Breast epithelium (tissue), 3 donors: ENCODE data around the gene DNAJC21.

Experiments used
- CTCF ChIP-seq, 3 donors: fragments of 450-650 bp; IDR thresholded peaks; one replicate each; pipeline ENCODE4 v1.5.1; 2016 to 2017; ENCODE audit warnings: antibody characterized with exemption in 3 of 3, mild to moderate bottlenecking in 3 of 3, moderate library complexity in 3 of 3
- POLR2A ChIP-seq: fragments of 450-650 bp; IDR thresholded peaks from one replicate; pipeline ENCODE4 v1.6.1; 2016; ENCODE audit warnings: antibody characterized with exemption, mild to moderate bottlenecking, moderate library complexity

- TF ChIP-seq CTCF (IDR thresholded peaks at IDR 0.05) (no peak), POLR2A (no peak)
Measured at GRCh38 chr5:35004200-35004599, 74.8 kb downstream of the DNAJC21 start.
